GM18502 (cell line): ENCODE results near the gene MAGEF1.

Experiments
- ATAC-seq: cut with Tn5 transposase; IDR thresholded peaks from one replicate; pipeline ENCODE4 v1.9.1; 2021; ENCODE audit warnings: mild to moderate bottlenecking; ENCODE audit not compliant: unreplicated experiment, poor library complexity

The MAGEF1 gene

DNA sequence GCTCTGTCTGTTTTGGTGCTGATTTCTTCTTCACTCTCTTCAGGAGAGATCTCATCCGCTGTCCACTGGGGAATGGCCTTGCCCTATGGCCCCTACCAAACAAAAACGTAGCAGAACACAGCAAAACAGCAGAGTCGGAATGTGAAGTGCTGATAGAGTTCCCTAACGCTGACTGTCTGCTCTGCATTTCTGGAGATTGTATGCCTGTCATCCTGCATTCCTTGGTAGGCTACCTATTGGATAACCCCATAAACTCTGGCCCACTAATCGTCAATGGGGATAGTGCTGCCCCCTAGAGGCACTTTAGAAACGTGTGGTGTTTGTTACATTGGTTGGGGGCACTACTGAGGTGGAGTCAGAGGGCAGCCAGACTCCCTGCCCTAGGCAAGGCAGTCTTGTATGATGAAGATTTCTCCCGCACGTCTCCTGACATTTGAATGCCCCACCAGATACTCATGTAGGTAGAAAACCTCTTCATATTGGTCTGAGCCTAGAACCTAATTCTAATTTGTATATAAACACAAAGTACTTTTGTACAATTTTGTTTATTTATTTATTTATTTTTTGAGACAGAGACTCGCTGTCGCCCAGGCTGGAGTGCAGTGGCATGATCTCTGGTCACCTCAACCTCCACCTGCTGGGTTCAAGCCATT, 15.6 kb upstream of the MAGEF1 start:
- peak; percentile 47 for ATAC-seq

DNA sequence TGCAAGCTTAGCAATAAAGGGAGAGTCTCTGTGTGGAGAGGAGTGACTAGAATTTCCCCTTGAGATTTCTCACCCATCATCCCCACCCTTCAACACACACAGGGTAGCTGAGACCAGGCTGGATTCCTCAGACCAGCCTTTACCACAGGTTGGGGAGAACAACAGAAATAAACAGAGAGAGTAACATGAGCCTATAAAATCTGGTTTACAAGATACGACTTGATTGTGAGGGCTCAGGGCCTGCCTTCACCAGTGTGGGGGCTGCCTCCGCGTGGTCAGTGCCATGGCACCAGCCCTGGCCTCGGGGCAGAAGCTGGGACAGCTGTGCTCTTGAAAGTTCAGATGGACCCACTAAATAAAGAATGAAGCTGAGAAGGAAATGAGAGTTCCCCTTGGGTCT, 14.6 kb upstream of the MAGEF1 start:
- no peak for ATAC-seq

DNA sequence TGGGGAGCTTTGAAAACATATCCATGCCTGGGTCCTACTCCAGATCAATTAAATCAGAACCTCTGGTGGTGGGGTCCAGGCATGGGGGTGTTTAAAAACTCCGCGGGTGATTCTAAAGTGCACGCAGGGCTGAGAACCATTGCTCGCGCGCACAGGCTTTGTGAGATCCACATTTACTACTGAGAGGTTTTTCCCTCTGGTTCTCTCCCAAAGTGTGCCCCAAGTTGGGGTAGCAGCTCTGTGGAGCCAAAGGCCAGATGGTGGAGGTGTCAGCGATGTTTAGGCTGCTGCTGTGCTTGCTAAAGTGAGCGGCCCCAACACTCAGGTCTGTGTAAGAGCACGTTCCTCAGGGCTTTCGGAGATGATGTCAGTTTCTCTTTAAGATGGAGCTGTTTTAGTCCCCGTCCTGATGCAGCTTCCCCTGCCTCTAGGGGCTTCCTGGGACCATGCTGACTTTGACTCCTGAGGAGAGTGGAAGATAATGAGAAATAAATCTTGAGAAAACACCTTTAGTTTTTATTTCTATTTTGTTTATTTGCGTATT, 13.4 kb upstream of the MAGEF1 start:
- ATAC-seq, result no peak

DNA sequence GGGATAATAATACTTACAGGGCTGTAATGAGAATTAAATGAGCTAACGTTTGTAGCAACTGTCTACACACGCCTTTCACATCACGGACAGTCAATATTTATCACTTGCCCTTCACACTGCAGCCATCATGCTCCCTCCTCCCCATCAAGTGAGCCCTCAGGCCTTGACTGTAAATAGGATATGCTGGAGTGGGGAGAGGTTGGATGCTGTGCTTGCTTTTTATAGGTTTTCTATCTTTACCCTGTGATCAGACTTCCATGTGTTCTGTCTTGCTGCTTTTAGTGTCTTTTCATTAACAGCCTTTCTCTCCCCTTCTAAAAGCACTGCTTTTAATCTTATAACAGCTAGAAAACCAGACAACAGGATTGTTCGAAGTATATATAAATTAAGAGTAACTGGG, 12.8 kb upstream of the MAGEF1 start:
- no peak for ATAC-seq

DNA sequence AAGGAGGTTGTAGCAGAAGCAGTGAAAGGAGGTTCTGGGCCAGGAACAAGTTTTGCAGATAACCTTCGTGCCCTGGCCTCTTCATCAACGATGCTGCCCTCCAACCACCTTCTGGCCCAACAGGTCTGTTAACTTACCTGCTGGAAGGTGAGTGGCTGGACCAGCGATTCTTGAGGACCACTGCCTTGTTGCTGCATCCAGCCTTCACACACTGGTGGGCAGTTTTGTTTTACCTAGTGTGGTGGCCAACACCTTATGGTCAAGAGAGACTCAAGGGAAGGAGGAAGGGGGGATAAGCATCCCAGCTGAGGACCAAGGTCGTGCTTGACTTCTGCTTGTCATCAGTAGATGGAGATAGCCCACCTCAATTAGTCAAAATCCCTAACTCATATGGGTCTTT, 7.8 kb upstream of the MAGEF1 start:
- ATAC-seq, result no peak

DNA sequence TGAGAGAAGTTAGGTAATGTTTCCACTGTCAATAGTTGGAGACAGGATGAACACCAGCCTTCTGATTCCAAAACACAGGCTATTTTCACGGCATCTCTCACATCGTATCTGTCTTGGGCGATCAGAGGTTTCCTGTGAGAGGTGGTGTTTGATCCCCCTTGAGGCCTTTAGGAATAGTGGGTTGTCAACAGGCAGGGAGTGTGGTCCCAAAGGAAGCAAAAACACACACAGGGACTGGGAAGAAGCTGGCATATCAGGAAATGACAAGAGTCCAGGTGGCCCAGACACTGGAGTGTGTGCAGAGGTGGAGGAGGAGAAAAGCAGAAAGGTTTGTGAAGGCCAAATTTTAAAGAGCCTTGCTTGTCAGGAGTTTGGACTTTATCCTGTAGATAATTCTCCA, 6.6 kb upstream of the MAGEF1 start:
- no peak for ATAC-seq

DNA sequence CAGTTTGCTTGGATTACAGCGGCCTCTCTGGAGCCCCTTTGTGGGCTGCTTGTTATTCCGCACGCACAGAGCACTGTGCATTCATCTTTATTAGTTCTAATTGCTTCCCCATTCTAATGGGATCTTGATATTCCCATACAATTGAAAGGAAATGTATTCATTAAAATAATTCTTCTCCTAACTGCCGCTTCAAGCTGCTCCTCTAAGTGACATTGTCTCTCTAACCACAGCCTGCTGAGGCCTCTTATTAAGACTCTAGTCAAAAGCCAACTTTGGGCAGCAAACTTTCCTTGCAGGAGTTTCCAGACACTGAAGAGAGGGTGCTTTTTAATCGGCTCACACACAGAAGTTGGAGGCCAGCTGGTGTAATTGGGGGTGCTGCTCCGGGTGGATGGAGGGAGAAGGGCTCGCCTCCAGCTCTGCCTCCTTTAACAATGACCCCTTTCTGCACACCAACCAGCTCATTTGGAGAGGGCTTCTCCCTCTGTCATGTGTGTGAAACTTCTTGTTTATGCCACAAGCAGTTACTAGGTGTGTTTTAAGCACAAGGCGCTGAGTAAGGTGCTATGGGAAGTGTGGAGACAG, 5.6 kb upstream of the MAGEF1 start:
- no peak for ATAC-seq

DNA sequence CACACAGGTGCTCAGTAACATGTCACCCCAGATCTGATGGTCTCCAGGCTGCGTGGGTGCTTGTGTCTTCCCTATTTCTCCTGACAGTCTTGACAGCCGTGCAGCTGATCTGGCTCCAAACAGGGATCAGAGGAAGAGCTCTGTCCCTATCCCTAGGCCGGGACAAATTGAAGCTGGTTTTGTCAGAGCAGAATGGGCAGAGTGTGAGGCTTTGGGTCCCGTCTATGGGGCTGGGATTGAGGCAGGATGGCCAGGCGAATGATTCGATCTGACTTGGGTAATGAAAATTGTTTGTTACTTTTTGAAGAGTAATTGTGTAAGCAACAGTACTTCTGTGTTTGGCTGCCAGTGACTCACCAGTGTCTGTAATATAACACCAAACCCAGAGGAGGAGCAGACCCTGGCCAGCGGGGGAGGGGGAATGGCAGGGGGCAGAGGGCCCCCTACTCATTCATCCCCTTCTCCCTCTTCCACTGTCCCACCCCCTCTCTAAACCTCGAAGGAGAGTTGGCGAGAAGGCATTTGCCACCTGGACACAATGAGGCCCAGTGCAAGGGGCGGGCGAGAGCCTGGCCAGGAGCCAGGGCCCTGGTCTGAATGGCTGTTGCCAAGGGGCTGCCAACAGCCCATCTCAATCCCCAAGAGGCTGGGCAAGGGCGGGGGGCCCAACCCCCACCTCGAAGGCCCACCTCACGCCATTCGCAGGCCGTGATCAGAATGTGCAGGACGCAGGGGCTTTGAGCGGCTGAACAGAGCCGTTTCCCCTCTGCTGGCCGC, 4.9 kb upstream of the MAGEF1 start:
- no peak for ATAC-seq

DNA sequence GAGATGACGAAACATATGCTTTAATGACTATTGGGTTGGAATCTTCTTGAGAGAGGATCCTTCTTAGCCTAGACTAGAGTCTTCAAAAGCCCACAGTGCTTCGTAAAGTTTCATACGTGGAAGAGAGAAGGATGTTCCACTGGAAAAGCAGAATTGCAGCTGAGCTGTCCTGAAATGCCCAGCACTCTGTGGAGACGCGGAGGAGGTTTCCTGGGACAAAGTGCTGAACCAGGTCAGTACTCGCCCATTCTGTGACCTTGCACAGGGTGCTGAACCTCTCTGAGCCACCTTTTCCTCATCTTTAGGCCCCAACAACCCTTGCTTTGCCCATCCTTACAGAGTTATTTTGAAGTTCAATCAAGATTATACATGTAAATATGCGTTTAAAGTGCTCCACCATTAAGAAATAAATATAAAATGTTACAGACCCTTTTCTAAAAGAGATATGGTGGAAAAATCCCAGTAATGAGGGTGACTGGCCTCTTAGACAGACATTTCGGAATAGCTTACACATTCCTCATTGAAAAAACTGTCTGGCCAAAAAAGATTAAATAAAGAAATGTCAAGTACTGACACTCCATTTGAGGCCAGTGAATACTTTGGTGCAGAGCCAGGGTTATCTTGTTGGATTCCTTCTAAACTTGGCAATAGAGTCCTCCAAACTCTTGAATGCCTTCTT, 4.2 kb upstream of the MAGEF1 start:
- no peak for ATAC-seq

DNA sequence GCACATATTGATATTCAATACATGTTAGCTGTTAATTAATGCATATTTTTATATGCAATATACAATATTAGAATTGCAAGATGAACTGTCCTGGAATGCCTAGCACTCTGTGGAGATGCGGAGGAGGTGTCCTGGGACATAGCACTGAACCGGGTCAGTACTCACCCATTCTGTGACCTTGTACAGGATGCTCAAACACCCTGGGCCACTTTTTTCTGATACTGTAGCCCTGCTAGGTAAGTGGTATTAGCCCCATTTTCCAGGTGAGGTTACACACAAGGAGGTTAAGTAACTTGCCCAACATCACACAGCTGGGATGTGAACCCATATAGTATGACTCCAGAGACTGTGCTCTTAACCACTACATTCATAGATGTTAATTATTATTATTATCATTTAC, 1.7 kb upstream of the MAGEF1 start:
- no peak for ATAC-seq

DNA sequence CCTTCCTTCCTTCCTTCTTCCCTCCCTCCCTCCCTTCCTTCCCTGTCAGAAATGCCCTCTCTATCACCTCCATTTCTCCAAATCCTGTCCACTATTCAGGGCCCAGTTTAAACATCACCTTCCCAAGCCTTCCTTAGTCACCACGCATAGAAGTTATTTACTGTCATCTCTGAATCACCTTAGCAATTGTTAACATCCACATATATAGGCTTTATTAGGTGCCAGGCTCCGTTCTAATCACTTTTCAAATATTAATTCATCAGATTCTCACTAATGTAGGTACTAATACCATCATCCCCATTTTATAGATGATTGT, 1.1 kb upstream of the MAGEF1 start:
- ATAC-seq, result no peak

DNA sequence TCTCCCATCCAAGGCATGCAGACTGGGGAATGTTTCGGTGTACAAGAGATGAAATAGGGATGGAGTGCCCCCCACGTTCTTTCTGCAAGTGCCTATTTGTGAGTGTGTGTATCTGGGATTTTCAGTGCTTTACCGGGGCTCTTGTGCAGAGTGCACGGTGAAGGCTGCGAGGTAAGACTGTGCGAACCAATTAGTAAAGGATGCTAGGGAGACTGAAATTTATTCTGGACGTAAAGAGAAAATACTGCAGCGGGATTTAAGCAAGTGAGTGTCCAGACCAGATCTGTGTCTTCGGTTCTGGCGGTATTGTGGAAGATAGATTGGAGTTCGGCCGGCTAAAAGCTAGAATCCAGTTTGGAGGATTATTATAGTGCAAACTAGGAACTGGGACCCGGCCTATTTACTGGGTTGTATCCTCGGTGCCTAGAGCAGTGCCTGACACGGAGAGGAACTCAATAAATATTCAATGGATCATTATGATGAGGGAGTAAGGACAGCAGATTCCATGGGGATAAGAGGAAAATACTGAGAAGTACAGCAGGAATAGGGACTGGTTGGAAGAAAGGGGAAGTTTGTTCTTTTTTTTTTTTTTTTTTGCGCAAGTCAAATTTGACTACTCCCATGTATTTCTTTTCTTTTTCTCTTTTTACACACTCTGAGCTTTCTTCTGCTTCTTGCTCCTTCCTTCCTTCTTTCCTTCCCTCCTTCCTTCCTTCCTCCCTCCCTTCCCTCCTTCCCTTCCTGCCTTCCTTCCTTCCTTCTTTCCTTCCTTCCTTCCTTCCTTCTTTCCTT, 580 bp upstream of the MAGEF1 start:
- peak; percentile 33 for ATAC-seq

DNA sequence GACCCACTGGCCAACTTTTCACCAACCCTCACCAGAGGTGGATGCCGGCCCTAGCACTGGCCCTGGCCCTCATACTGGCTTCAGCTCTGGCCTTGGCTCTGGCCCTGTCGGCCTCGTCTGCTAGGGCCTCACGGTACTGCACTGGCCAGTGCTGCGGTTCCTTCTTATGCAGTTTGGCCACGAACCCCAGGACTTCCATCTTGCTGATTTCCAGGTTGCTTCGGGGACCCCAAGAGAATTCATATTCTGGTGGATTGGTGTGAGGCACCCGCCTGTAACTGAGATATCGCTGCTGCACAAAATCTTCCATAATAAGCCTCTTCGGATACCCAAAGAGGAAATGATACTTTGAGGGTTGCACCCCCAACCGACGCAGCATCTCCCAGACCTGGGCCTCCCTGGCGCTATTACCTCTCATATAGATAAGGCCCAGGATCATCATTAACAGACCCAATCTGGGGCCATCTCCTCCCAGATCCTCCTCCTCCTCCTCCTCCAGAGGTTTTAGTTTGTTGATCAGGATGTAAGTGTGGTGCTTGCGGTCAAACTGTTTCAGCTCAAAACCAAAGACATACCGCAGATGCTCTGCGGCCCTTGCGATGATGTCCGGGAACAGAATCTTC, 883 bp downstream of the MAGEF1 start:
- ATAC-seq, result peak; percentile 59

DNA sequence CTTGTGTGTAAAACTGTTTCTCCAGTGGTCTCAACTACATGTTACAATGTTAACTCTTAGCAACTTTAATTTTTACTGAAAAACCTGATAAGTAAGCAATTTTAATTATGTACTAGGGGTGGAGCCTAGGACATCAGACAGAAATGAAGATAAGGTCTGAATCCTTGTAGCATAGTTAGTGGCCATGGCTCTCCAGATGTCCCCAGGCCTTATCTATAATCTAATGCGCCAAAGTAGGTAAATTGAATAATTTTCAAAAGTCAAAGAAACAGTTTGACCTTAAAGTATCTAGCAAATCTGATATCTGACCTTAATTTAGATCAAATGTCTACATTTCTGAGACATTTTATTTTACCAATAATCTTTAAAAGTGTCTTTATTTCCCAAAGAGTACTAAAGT, 8.2 kb downstream of the MAGEF1 start:
- no peak for ATAC-seq

DNA sequence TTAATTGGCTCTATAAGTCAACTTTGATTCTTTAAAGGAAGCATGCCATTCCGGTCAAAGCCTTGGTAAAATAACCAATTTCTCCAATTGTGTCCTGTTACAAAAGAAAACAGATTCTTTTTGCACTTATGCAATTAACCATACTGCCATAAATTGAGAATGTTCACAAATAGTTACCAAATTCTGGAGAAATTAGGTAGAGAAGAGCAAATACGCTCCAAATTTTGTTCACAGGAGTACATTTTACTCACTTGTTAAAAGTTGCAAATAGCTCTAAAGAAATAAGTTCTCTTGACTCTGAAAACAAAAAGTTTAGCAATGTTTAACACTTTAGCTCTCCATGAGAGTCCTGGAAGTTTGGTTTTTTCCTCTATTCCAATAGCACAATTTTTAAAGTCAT, 11.1 kb downstream of the MAGEF1 start:
- no peak for ATAC-seq

DNA sequence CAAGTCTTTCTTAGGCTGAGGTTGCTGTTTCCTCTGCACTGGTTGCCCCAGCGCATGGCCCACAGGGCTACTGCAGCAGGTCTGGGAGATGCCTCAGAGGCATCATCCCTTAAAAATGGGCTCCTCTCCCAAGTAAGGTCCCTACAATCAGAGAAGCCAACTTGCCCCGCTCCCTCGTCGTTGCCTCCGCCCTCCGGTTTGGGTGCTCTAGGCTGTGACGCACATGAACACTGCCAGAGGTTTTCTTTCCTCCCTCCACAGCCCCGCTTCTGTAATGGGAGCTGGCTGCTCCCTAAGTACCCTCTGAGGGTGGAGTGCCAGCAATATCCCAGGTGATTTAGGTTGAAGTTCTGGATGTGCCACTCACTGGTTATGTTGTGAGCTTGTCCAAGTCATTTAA, 14.0 kb downstream of the MAGEF1 start:
- ATAC-seq, result no peak

DNA sequence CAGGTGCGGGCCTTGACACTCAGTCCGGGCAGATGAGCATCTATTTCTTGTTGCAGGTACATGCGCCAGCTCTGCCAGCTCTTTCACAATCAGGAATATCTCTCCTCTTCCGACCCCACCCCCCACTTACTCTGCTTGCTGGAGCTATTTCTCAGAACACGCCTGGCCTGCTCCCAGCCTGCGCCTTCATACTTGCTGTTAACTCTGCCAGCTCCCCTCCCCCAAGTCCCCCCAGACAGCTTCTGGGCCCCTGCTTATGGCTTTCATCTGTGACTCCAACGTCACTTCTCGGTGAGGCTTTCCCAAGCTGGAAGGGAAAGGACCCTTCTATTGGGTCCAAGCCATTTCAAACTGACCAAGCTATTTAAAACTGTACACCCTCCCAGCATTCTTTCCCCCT, 15.2 kb downstream of the MAGEF1 start:
- no peak for ATAC-seq

DNA sequence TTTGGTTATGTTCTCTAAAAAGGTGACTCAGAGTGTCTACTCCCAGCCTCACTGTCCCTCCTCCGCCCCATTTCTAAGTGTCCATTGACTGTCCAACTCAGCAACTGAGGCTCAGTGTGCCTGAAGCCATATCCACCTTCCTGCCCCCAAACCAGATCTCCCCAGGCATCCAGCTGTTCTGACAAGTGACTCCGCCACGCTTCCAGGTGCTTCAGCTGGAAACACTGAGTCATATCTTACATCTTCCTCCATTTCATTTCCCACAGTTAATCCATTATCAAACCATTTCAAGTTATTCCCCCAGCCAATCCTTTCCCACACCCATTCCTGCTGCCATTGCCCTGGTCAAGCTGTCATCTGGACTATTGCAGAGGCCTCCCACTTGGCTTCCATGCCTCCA, 17.1 kb downstream of the MAGEF1 start:
- no peak for ATAC-seq

DNA sequence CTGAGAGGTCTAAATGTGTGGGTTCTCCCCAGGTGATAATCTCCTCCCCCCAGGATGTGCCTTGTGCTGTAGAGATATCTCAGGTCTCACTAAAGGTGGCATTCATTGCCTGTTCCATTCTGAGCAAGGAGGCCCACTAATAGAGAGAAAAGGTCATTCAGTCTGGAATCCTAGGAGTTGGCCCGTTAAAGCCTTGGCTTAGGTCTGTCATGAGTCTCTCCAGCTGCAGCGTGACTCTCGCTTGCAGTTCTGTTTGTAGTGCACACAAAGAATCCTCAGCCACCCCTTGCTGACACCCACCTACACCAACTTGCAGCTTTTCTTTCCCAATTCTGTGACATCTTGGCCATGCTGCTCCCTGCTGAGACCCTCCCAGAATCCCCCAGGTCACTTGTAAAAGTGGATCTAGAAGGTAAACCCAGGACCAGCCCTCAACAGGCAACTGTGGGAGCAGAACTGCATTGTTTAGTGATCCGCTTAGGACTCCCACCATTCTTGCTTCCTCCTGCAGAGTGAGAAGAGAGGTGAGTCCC, 17.7 kb downstream of the MAGEF1 start:
- no peak for ATAC-seq
